HL-60/S4 treated with phorbol 12-myristate 13-acetate at 8.2 ng/mL for 4 days and 3 days (cell line): ENCODE results near the gene XRRA1.

Experiments
- in situ Hi-C: fragments of 300-500 bp; cut with MboI; formaldehyde crosslinking; loops from 2 replicates; pipeline ENCODE4 v1.15.0; 2022; ENCODE audit warnings: low sequenced_read_pairs

XRRA1 gene

GRCh38 chr11:74952752-74953151 lies 3.9 kb upstream of the XRRA1 start:
- in situ Hi-C loops = no loop called here

- in situ Hi-C loops = no loop called here
Measured at GRCh38 chr11:74951226-74951625, 2.3 kb upstream of the XRRA1 start.

- in situ Hi-C loops = no loop called here
Measured at GRCh38 chr11:74950374-74950969, 1.6 kb upstream of the XRRA1 start.

GRCh38 chr11:74949753-74950137 lies 854 bp upstream of the XRRA1 start:
- in situ Hi-C loops = loop anchor here (25.0 kb wide), 1 partner anchor 288 kb away; the partner anchor contains the start of gene TPBGL

- in situ Hi-C loops = loop anchor here (25.0 kb wide), 1 partner anchor 289 kb away; the partner anchor contains the start of gene TPBGL
Measured at GRCh38 chr11:74948546-74948897, 369 bp downstream of the XRRA1 start.

- in situ Hi-C loops = loop anchor here (25.0 kb wide), 1 partner anchor 295 kb away; the partner anchor contains the start of gene TPBGL
Measured at GRCh38 chr11:74942073-74942759, 6.7 kb downstream of the XRRA1 start.

GRCh38 chr11:74941492-74941891 lies 7.4 kb downstream of the XRRA1 start:
- in situ Hi-C loops = loop anchor here (25.0 kb wide), 1 partner anchor 296 kb away; the partner anchor contains the start of gene TPBGL

GRCh38 chr11:74937696-74938475 lies 11.0 kb downstream of the XRRA1 start:
- in situ Hi-C loops = loop anchor here (25.0 kb wide), 1 partner anchor 299 kb away; the partner anchor contains the start of gene TPBGL

- in situ Hi-C loops = loop anchor here (25.0 kb wide), 1 partner anchor 300 kb away; the partner anchor contains the start of gene TPBGL
Measured at GRCh38 chr11:74936976-74937375, 11.9 kb downstream of the XRRA1 start.

- in situ Hi-C loops = loop anchor here (25.0 kb wide), 1 partner anchor 301 kb away; the partner anchor contains the start of gene TPBGL
Measured at GRCh38 chr11:74936087-74936486, 12.8 kb downstream of the XRRA1 start.

- in situ Hi-C loops = loop anchor here (25.0 kb wide), 1 partner anchor 302 kb away; the partner anchor contains the start of gene TPBGL
Measured at GRCh38 chr11:74935285-74935684, 13.6 kb downstream of the XRRA1 start.

- in situ Hi-C loops = loop anchor here (25.0 kb wide), 1 partner anchor 304 kb away; the partner anchor contains the start of gene TPBGL
Measured at GRCh38 chr11:74933765-74934164, 15.1 kb downstream of the XRRA1 start.

- in situ Hi-C loops = loop anchor here (25.0 kb wide), 1 partner anchor 305 kb away; the partner anchor contains the start of gene TPBGL
Measured at GRCh38 chr11:74932797-74933196, 16.1 kb downstream of the XRRA1 start.

GRCh38 chr11:74932169-74932568 lies 16.7 kb downstream of the XRRA1 start:
- in situ Hi-C loops = loop anchor here (25.0 kb wide), 1 partner anchor 305 kb away; the partner anchor contains the start of gene TPBGL

- in situ Hi-C loops = loop anchor here (25.0 kb wide), 1 partner anchor 308 kb away; the partner anchor contains the start of gene TPBGL
Measured at GRCh38 chr11:74929431-74930363, 19.2 kb downstream of the XRRA1 start.

GRCh38 chr11:74927496-74927895 lies 21.4 kb downstream of the XRRA1 start:
- in situ Hi-C loops = loop anchor here (25.0 kb wide), 1 partner anchor 310 kb away; the partner anchor contains the start of gene TPBGL

- in situ Hi-C loops = loop anchor here (25.0 kb wide), 1 partner anchor 311 kb away; the partner anchor contains the start of gene TPBGL
Measured at GRCh38 chr11:74926304-74927030, 22.4 kb downstream of the XRRA1 start.

- in situ Hi-C loops = loop anchor here (25.0 kb wide), 1 partner anchor 312 kb away; the partner anchor contains the start of gene TPBGL
Measured at GRCh38 chr11:74925281-74925680, 23.6 kb downstream of the XRRA1 start.

- in situ Hi-C loops = no loop called here
Measured at GRCh38 chr11:74923125-74923524, 25.8 kb downstream of the XRRA1 start.
